Measurements from ENCODE around the gene SFXN3.

GRCh38 chr10:100983868-100984671 is 47.0 kb upstream of the SFXN3 start:
- no peak for TF ChIP-seq CTCF (IDR thresholded peaks at IDR 0.05)
- no peak for TF ChIP-seq POLR2A (IDR thresholded peaks at IDR 0.05)
